Natural killer cell (primary cell): Measurements from ENCODE around the gene ZSCAN5B. TPM values are rescaled to one million over a fixed set of nuclear protein-coding genes. Genes with fewer than 3 reads are reported as not detected.
A peak's percentile ranks its signal among the peaks of the same experiment; 100 is the strongest.
"Not testable (repeated sequence)": the region's sequence is repeated elsewhere in the genome, so short reads cannot be mapped to it uniquely, and the experiment has no call there.

ENCODE experiments used
- ATAC-seq, 3 donors: fragments of 150-1000 bp in 2 of 3; fragments of 200-7000 bp in 1 of 3; cut with Tn5 transposase; 1 replicate in 1 of 3; 2 replicates in 2 of 3; pipeline ENCODE4 v1.10.0; 2021; ENCODE audit warnings: mild to moderate bottlenecking in 2 of 3, moderate library complexity in 2 of 3
- DNase-seq, 2 donors: peaks; one replicate each; pipeline versions ENCODE4 v3.0.0 to v3.0.0-alpha.2; 2013 to 2021; ENCODE audit warnings: mixed read lengths in 1 of 2
- H3K27ac ChIP-seq: one replicate; pipeline ENCODE4 v1.5.1; 2013; ENCODE audit warnings: mild to moderate bottlenecking, low read length
- H3K27me3 ChIP-seq: one replicate; pipeline ENCODE4 v1.6.1; 2013; ENCODE audit warnings: low read length; ENCODE audit not compliant: control insufficient read depth, insufficient read depth
- H3K36me3 ChIP-seq: one replicate; pipeline ENCODE4 v1.6.1; 2013; ENCODE audit warnings: low read length; ENCODE audit not compliant: control insufficient read depth, insufficient read depth
- H3K4me1 ChIP-seq: one replicate; pipeline ENCODE4 v1.6.1; 2013; ENCODE audit warnings: low read length; ENCODE audit not compliant: control insufficient read depth, insufficient read depth
- H3K4me3 ChIP-seq: one replicate; pipeline ENCODE4 v1.5.1; 2013; ENCODE audit warnings: low read length
- H3K9me3 ChIP-seq: one replicate; pipeline ENCODE4 v1.6.1; 2013; ENCODE audit warnings: low read length; ENCODE audit not compliant: control insufficient read depth, insufficient read depth
- H3K27ac Mint-ChIP-seq, 2 donors: one replicate each; pipeline ENCODE4 v1.8.0; 2022; ENCODE audit warnings: mild to moderate bottlenecking in 2 of 2, mixed read lengths in 2 of 2, moderate library complexity in 1 of 2
- H3K27me3 Mint-ChIP-seq, 2 donors: one replicate each; pipeline ENCODE4 v1.8.0; 2022; ENCODE audit warnings: low read depth in 2 of 2, mixed read lengths in 2 of 2
- H3K36me3 Mint-ChIP-seq: one replicate; pipeline ENCODE4 v1.8.0; 2022; ENCODE audit warnings: mixed read lengths
- H3K4me1 Mint-ChIP-seq, 2 donors: one replicate each; pipeline ENCODE4 v1.8.0; 2022; ENCODE audit warnings: mixed read lengths in 2 of 2
- H3K4me3 Mint-ChIP-seq: one replicate; pipeline ENCODE4 v1.8.0; 2022; ENCODE audit warnings: mild to moderate bottlenecking, moderate library complexity, mixed read lengths
- H3K9me3 Mint-ChIP-seq, 2 donors: one replicate each; pipeline ENCODE4 v1.8.0; 2022; ENCODE audit warnings: mixed read lengths in 2 of 2
- WGBS: methylation state at CpG from one replicate; pipeline ENCODE4 v1.1.7; 2013; ENCODE audit warnings: missing lambda C conversion rate; ENCODE audit not compliant: insufficient coverage; 5-methylcytosine and 5-hydroxymethylcytosine counted together
- intact Hi-C: fragments of 100-400 bp; cut with micrococcal nuclease; formaldehyde crosslinking; loops from one replicate; pipeline ENCODE4 v1.14.2; 2022
- total RNA-seq, 4 donors: library from RNA; stranded (reverse); fragments of 120-200 nt in 1 of 4; gene quantifications; one replicate each; pipeline versions ENCODE4 v1.2.3 to v1.2.4, GENCODE V29; 2013 to 2022
- TF ChIP-seq, protein P1 (sequence below): fragments of 200-600 bp; IDR thresholded peaks from one replicate; pipeline ENCODE4 v1.8.0; 2022; ENCODE audit warnings: antibody characterized with exemption

Gene ZSCAN5B
- total RNA-seq, 3 donors from 2014 or later (not counting 1 experiment from before 2014, with no cell fraction given): not detected

DNA sequence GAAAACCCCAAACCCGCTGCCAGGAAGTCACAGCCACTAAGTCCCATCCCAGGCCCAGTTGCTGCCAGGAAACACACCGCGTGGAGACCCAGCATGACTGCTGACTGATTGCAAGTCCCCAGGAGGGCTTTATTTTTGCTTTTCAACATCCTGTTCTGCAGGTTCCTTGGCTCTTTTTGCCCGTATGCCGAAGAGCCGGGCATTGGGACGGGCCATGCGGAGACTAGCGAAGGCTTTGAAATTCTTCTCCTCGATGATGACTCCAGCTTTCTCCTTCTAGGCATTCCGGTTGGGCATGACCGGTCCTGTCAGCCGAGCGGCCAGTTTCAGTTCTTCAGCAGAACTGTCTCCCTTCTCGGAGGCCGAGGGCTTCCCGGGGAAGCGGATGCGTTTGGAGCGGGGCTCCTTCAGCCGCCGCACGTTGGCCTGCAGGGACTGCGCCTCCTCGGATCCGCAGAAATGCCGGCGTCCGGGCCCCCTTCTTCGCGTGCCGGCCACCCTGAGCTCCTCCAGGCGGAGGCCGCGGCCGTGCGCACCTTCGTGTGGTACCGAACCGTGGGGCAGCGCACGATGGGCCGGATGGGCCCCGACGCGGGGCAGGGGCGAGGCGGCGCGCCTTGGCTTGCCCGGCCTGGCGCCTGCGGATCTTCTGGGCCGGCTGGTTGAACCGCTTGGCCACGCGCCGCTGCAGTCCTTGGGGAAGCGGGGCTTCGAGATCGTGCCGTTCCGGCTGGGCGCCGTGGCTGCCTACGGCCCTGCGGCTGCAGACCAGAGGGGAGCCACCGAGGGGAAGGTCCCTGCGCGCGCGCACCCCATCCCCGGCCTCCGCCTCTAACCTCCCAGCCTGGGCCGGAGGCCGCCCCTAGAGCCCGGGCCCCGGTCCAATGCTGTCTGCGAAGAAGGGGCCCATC lies 19.7 kb upstream of the ZSCAN5B start:
- Mint-ChIP-seq H3K4me3 (no peak overlapping the region), H3K9me3 (no peaks in the 10 kb centered on the region), H3K27me3 (peaks cover 9 to 12% of the 10 kb centered on the region in 2 donors), H3K4me1 (peaks cover 0 to 5% of the 10 kb centered on the region in 2 donors), H3K27ac (no peak overlapping the region), H3K36me3 (no peaks in the 10 kb centered on the region)
- H3K4me3 ChIP-seq: no peak overlapping the region
- no peaks in the 10 kb centered on the region for H3K36me3 ChIP-seq
- no peak for DNase-seq
- TF ChIP-seq, protein P1, sequence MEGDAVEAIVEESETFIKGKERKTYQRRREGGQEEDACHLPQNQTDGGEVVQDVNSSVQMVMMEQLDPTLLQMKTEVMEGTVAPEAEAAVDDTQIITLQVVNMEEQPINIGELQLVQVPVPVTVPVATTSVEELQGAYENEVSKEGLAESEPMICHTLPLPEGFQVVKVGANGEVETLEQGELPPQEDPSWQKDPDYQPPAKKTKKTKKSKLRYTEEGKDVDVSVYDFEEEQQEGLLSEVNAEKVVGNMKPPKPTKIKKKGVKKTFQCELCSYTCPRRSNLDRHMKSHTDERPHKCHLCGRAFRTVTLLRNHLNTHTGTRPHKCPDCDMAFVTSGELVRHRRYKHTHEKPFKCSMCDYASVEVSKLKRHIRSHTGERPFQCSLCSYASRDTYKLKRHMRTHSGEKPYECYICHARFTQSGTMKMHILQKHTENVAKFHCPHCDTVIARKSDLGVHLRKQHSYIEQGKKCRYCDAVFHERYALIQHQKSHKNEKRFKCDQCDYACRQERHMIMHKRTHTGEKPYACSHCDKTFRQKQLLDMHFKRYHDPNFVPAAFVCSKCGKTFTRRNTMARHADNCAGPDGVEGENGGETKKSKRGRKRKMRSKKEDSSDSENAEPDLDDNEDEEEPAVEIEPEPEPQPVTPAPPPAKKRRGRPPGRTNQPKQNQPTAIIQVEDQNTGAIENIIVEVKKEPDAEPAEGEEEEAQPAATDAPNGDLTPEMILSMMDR: no peak
- H3K27ac ChIP-seq: no peak overlapping the region
- intact Hi-C loops: no loop called here
- 11% methylated on average over 79 of the region's 79 CpGs for WGBS
- H3K27me3 ChIP-seq: no peaks in the 10 kb centered on the region
- peak in 1 of 3 donors; percentile 32 for ATAC-seq
- no peaks in the 10 kb centered on the region for H3K4me1 ChIP-seq
- no peaks in the 10 kb centered on the region for H3K9me3 ChIP-seq

DNA sequence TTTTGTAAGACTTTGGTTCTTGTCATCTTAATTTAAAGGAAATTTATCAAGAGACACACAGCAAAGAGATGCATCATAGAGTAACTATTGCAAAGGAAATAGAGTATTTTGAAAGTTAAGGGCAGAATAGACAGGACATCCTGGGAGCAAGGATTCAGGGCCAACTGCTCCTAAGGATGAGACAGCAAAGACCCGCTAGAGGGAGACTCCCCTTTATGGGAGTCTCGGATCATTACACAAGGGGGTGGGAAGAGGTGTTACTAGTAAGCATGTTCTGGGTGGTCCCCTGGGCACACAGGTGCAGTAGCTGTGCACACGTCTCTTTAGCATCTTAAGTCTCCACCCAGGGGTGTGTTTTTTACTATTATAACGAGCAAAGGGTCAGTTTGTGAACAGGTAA lies 14.1 kb upstream of the ZSCAN5B start:
- TF ChIP-seq, protein P1: no peak

DNA sequence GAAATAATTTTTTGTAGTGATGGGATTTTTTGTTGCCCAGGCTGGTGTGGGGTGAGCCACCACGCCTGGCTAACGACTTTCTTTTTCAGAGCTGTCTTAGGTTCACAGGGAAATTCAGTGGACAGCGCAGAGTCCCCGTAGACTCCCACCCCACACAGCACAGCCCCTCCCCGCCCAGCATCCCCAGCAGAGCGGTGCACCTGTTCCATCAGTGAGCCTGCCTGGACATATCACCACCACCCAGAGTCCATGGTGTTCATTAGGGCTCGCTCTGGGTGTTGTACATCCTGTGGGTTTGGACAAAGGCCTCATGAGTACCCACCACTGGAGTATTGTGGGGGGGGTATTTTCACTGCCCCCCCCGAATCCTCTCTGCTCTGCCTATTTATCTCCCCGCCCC lies 12.5 kb upstream of the ZSCAN5B start:
- H3K27me3 Mint-ChIP-seq: peaks cover 0 to 11% of the 10 kb centered on the region in 2 donors
- DNase-seq, H3K4me1 Mint-ChIP-seq, H3K4me1 ChIP-seq, H3K27me3 ChIP-seq, H3K27ac Mint-ChIP-seq, H3K4me3 Mint-ChIP-seq, H3K36me3 ChIP-seq, H3K9me3 ChIP-seq, H3K36me3 Mint-ChIP-seq, H3K27ac ChIP-seq, H3K4me3 ChIP-seq, ATAC-seq, H3K9me3 Mint-ChIP-seq, intact Hi-C loops: not testable (repeated sequence)
- WGBS: 76% methylated on average over 4 of the region's 9 CpGs

More for the DNA sequence above, 14.1 kb upstream of the ZSCAN5B start:
- no peak overlapping the region for H3K27ac Mint-ChIP-seq
- DNase-seq (no peak), ATAC-seq (no peak)
- H3K27me3 ChIP-seq: no peaks in the 10 kb centered on the region
- H3K4me1 ChIP-seq: no peaks in the 10 kb centered on the region
- intact Hi-C loops: no loop called here
- H3K4me3 Mint-ChIP-seq: no peak overlapping the region
- H3K4me3 ChIP-seq: no peak overlapping the region
- no peaks in the 10 kb centered on the region for H3K9me3 Mint-ChIP-seq
- H3K27me3 Mint-ChIP-seq: peaks cover 3 to 11% of the 10 kb centered on the region in 2 donors
- H3K4me1 Mint-ChIP-seq: no peaks in the 10 kb centered on the region
- no peaks in the 10 kb centered on the region for H3K36me3 Mint-ChIP-seq
- 75% methylated on average over 4 of the region's 4 CpGs for WGBS
- H3K9me3 ChIP-seq: no peaks in the 10 kb centered on the region
- H3K27ac ChIP-seq: no peak overlapping the region
- no peaks in the 10 kb centered on the region for H3K36me3 ChIP-seq

DNA sequence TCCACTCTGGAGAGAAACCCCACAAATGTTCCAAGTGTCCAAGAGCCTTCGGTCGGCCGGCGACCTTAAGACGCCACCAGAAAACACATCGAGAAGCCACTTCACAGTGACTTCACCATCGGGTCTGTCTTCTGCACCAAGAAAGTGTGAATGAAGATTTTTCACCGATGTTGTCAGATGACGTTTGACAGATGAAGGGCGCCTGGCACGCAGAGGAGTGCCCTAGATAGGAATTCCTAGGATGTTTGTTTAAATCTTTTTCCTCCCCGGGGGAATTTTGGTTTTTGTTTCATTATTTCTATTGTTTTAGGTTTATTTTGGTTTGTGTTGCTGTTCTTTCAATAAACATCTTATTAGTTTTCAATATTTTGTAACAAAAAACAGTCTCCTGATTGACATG lies 11.5 kb upstream of the ZSCAN5B start:
- Mint-ChIP-seq H3K9me3 (no peaks in the 10 kb centered on the region), H3K4me3 (no peak overlapping the region), H3K27ac (no peak overlapping the region), H3K27me3 (peaks cover 0 to 6% of the 10 kb centered on the region in 2 donors), H3K36me3 (no peaks in the 10 kb centered on the region), H3K4me1 (no peaks in the 10 kb centered on the region)
- Histone ChIP-seq H3K4me1 (no peaks in the 10 kb centered on the region), H3K36me3 (no peaks in the 10 kb centered on the region), H3K4me3 (no peak overlapping the region), H3K9me3 (no peaks in the 10 kb centered on the region), H3K27ac (no peak overlapping the region), H3K27me3 (no peaks in the 10 kb centered on the region)
- TF ChIP-seq, protein P1: no peak
- no peak for DNase-seq
- no peak for ATAC-seq
- intact Hi-C loops: no loop called here
- WGBS: 95% methylated on average over 12 of the region's 12 CpGs

DNA sequence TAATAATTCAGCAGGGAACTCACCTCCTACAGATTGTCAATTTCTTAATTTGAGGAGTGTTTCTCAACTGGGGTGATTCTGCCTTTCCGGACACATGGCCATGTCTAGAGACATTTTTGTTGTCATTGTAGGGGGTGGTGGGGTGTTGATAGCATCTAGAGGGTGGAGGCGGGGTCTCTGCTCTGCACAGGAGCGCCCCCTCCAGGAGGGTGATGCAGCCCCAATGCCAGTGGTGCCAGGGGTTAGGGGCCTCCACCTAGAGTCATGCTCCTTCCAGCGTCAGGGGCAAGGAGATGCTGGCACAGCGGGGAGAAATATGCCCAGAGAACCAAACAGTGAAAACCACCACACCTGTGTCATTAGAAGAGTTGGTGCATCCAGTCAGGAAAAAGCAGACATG lies 10.0 kb upstream of the ZSCAN5B start:
- H3K4me1 ChIP-seq, H3K36me3 Mint-ChIP-seq, H3K9me3 ChIP-seq, H3K4me1 Mint-ChIP-seq, H3K4me3 Mint-ChIP-seq, H3K27me3 Mint-ChIP-seq, H3K4me3 ChIP-seq, intact Hi-C loops, H3K27ac Mint-ChIP-seq, H3K36me3 ChIP-seq, H3K27me3 ChIP-seq, H3K9me3 Mint-ChIP-seq, H3K27ac ChIP-seq, ATAC-seq, DNase-seq: not testable (repeated sequence)
- WGBS: 90% methylated on average over 3 of the region's 5 CpGs
